Endometrial microvascular endothelial cells (primary cell): ENCODE measurements around the gene FBXW5. TPM values are rescaled to one million over a fixed set of nuclear protein-coding genes. Genes with fewer than 3 reads are reported as not detected.

Source experiments
- in situ Hi-C: cut with HindIII; loops from 2 replicates; pipeline ENCODE4 v1.10.0; 2017; ENCODE audit warnings: low sequenced_read_pairs, low pct_unique_long_range_greater_than_20kb; ENCODE audit errors: inconsistent ontology term
- total RNA-seq: library from RNA; depleted of rRNA; stranded (reverse); fragments of >200 nt; gene quantifications from one replicate; pipeline ENCODE4 v1.2.3, GENCODE V29; 2015; ENCODE audit errors: inconsistent ontology term

The FBXW5 gene
- total RNA-seq, 1 donor from 2014 or later, result 212 TPM

GRCh38 chr9:136941231-136942111, 3.1 kb downstream of the FBXW5 start:
- in situ Hi-C loops, result loop anchor here (25.0 kb wide), 1 partner anchor 221 kb away; the partner anchor contains the start of genes LRRC26 and TMEM210

DNA sequence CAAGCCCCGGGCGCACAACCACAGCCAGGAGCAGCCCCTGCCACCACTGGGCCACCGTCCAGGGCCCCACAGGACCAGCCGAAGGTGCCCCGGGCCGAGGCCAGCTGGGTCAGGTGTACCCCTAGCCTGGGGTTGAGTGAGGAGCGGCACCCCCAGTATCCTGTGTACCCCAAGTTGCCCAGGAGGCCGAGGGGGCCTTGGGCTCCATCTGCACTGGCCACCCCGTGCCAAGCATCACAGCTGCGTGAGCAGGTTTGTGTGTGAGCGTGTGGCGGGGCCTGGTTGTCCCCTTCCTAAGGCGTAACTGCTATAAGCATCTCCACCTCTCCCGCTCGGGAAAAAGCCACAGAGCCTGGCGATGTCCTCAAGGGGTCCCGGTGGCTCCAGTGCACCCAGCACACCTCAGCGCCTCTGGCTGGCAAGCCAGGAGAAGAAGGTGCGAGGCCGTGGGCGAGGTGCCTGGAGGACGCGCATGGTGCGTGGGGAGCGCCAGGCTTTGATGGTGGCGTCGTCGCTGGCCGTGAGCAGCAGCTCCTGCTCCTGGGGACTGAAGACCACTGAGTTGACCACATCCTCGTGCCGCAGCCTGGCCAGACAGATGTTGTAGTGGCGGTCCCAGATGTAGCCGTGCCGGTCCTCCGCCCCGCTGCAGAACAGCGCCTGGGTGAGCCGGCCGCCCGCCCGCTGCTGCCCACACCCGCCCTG, 3.9 kb downstream of the FBXW5 start:
- in situ Hi-C loops, result loop anchor here (25.0 kb wide), 1 partner anchor 222 kb away; the partner anchor contains the start of genes LRRC26 and TMEM210

GRCh38 chr9:136939996-136940525, 4.5 kb downstream of the FBXW5 start:
- in situ Hi-C loops, result loop anchor here (25.0 kb wide), 1 partner anchor 222 kb away; the partner anchor contains the start of genes LRRC26 and TMEM210

- in situ Hi-C loops, result loop anchor here (25.0 kb wide), 1 partner anchor 223 kb away; the partner anchor contains the start of genes LRRC26 and TMEM210
Measured at GRCh38 chr9:136939431-136939995, 5.0 kb downstream of the FBXW5 start.

GRCh38 chr9:136937186-136938001, 7.1 kb downstream of the FBXW5 start:
- in situ Hi-C loops, result loop anchor here (25.0 kb wide), 1 partner anchor 225 kb away; the partner anchor contains the start of genes LRRC26 and TMEM210

DNA sequence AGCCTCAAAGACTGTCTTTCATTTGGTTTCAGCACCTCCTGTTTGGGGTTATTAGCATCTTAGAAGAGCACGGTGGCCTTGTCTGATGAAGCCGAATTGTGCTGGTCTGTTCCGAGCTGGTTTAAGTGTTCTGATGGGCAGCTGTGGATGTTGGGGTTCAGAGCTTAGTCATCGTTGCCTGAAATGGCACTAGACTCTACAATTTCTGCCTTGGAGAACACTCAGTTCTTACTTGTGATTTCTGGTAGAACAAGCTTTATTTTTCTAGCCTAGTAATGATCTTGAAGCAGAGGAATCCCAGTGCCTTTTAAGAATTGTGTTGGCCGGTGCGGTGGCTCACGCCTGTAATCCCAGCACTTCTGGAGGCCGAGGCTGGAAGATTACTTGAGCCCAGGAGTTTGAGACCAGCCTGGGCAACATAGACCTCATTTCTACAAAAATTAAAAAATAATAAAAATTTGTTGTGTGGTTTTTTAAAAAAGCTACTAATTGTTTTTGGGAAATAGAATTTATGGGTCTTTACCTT, 7.8 kb downstream of the FBXW5 start:
- in situ Hi-C loops, result loop anchor here (25.0 kb wide), 1 partner anchor 226 kb away; the partner anchor contains the start of genes LRRC26 and TMEM210

DNA sequence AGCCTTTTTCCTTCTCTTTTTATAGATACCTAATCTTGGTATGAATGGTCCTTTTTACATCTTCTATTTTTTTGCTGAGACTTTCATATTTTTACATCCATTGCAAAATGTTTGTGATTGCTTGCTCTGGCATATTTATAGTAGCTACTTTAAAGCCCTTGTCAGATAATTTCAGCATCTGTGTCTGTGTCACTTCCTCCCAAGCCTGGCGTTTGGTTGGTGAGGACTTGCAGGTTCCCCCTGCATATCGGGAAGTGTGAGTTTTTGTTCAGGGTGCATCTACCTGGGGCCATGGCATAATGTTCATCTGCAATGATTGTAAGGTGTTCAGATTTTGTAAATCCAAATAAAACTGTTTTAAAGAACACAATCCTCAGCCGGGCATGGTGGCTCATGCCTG, 8.9 kb downstream of the FBXW5 start:
- in situ Hi-C loops, result loop anchor here (25.0 kb wide), 1 partner anchor 227 kb away; the partner anchor contains the start of genes LRRC26 and TMEM210

DNA sequence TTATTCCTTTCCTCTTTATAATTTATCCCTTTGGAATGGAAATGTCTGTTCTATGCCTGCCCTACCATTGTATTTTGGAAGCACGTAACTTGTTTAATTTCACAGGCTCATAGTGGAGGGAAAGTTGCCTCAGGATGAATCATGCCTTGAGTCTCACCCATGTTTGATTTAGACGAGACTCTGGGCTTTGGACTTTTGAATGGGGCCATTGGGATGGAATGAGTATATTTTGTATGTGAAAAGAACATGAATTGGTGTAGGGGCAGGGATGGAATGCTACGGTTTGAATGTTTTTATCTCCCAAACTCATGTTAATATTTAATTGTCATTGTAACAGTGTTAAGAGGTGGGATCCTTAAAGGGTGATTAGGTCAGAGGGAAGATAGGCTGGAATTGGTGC, 10.3 kb downstream of the FBXW5 start:
- in situ Hi-C loops, result loop anchor here (25.0 kb wide), 1 partner anchor 228 kb away; the partner anchor contains the start of genes LRRC26 and TMEM210

GRCh38 chr9:136931611-136932130, 12.9 kb downstream of the FBXW5 start:
- in situ Hi-C loops, result loop anchor here (25.0 kb wide), 1 partner anchor 231 kb away; the partner anchor contains the start of genes LRRC26 and TMEM210

GRCh38 chr9:136930014-136930413, 14.5 kb downstream of the FBXW5 start:
- in situ Hi-C loops, result loop anchor here (25.0 kb wide), 1 partner anchor 232 kb away; the partner anchor contains the start of genes LRRC26 and TMEM210

DNA sequence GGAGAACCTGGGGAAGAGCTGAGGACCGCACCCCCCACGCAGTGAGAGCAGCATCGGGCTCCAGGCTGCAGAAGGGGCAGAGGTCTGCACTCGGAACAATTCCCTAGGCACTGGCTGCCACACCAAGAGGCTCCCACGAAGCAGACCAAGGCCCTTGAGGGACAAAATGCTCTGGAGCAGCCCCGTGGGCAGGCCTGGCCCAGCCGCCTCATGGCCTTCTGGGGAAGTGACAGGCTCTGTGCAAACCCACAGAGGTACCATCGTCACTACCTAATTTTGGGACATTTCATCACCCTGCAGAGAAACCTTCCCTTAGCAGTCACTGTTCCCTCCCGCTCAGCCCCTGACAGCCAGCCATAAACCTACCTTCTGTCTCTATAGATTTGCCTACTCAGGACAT, 15.9 kb downstream of the FBXW5 start:
- in situ Hi-C loops, result loop anchor here (25.0 kb wide), 1 partner anchor 234 kb away; the partner anchor contains the start of genes LRRC26 and TMEM210

GRCh38 chr9:136927343-136928271, 16.9 kb downstream of the FBXW5 start:
- in situ Hi-C loops, result loop anchor here (25.0 kb wide), 1 partner anchor 235 kb away; the partner anchor contains the start of genes LRRC26 and TMEM210

- in situ Hi-C loops, result loop anchor here (25.0 kb wide), 1 partner anchor 236 kb away; the partner anchor contains the start of genes LRRC26 and TMEM210
Measured at GRCh38 chr9:136926749-136927148, 17.8 kb downstream of the FBXW5 start.

GRCh38 chr9:136926154-136926704, 18.3 kb downstream of the FBXW5 start:
- in situ Hi-C loops, result loop anchor here (25.0 kb wide), 1 partner anchor 236 kb away; the partner anchor contains the start of genes LRRC26 and TMEM210

DNA sequence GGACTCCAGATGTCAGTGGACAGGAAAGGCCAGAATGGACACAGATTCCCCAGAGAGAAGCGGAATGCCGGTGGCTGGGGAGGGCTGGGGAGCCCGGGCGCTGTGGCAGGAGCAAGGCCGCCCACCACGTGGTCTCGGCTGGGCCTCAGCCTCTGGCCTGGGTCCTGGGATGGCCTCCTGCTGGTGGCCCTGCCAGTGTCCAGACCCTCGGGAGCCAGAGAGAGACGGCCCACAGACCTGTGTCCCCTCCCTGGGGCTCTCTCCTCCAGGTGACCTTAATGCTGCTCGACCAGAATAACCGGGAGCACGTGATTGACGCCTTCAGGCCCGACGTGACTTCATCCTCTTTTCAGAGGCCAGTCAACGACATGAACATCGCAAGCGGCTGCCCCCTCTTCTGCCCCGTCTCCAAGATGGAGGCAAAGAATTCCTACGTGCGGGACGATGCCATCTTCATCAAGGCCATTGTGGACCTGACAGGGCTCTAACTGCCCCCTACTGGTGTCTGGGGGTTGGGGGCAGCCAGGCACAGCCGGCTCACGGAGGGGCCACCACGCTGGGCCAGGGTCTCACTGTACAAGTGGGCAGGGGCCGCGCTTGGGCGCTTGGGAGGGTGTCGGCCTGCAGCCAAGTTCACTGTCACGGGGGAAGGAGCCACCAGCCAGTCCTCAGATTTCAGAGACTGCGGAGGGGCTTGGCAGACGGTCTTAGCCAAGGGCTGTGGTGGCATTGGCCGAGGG, 19.0 kb downstream of the FBXW5 start:
- in situ Hi-C loops, result loop anchor here (25.0 kb wide), 1 partner anchor 237 kb away; the partner anchor contains the start of genes LRRC26 and TMEM210
